ENCODE results near the gene CYP46A1.
"Not testable (repeated sequence)": the region's sequence is repeated elsewhere in the genome, so short reads cannot be mapped to it uniquely, and the experiment has no call there.

The CYP46A1 gene

DNA sequence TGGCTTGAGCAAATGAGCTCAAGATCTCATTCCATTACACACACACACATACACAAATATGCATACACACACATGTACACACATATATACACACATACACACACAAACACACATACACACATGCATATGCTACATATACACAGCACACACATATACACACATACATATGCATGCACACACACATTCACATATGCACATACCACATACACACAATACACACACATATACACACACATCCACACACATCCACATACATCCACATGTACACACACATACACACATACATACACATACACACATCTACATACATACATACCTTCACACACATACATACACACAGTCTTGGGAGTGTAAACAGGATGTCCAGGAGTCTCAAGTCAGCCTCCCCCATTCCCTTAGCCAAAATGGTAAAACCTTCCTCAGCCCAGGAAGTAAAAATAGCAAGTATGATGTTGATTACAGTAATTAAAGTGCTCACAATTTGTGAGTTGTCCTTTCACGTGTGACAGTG, 26.4 kb upstream of the CYP46A1 start:
- no peak for DNase-seq (ENCODE audit: low spot score)

DNA sequence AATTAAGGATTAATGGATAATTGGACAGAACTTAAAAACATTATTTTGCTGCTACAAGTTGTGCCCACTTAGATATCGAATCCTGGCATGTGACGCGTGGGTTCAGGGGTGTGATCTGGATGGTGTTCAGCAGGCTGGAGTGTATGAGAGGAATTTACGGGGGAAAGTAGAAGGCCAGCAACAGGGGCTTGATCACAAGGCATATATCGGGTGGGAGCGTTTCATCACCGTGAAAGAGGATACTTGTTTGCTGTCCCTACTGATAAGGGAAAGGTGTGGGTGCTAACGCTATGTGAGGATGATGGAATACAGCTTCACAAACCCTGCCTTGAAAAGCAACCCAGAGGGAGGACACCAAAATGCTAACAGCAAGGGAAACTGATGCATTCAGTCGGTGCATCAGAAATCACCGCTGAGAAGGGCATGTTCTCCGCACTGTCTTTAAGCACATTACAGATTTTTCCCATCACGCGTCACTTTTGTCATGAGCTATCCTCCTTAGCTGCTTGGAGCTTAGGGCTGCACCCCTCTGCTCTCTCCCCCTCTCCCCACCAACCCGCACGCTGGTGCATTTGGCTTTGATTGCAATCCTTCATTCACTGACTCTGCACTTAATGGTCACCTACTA, 25.8 kb upstream of the CYP46A1 start:
- no peak for DNase-seq (ENCODE audit: low spot score)

DNA sequence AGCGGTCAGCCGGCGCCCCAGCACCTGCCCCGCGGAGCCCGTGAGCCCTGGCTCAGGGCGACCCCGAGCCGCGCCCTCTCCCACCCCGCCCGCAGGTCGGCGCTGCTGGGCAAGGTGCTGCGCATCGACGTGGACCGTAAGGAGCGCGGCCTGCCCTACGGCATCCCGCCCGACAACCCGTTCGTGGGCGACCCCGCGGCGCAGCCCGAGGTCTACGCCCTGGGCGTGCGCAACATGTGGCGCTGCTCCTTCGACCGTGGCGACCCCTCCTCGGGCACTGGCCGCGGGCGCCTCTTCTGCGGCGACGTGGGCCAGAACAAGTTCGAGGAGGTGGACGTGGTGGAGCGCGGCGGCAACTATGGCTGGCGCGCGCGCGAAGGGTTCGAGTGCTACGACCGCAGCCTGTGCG, 24.8 kb upstream of the CYP46A1 start:
- DNase-seq (ENCODE audit: low spot score) = no peak

DNA sequence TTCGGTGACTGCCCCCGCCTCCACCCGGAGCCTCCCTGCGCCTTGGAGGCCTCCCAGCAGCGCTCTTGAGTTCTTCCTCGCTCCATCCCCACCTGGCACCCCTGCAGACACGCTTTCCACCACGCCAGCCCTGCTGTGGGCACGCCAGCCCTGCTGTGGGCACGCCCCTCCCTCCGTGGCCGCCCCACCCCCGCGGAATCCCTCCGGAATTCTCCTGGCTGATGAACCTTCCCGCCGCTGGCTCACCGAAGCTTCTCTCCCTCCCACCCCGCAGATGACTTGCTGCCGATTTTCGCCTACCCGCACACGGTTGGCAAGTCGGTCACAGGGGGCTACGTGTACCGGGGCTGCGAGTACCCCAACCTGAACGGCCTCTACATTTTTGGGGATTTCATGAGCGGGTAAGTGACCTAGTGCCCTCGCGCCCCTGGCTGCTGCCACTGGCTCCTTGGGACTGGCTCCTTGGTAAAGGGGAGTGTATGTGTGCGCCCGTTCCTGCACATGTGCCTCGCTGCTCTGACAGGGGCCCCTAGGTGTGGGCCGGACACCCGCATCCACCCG, 24.0 kb upstream of the CYP46A1 start:
- no peak for DNase-seq (ENCODE audit: low spot score)

DNA sequence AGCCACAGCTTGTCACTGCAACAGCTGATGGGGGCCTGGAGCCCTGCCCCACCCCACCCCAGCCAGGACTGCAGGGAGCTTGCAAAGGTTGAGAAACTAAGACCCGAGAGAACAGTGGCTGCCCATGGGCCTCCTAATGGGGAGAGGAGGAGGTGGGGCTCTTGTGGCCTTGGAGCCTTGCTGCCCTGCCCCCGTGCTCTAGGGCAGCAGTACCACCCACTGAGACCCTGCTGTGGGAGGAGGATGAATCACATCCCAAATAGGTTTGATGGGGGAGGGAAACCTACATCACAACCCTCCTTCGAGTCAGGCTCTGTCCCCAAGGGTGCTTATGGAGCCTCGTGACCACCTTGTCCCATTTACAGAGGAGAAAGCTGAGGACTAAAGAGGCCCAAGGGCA, 23.3 kb upstream of the CYP46A1 start:
- DNase-seq (ENCODE audit: low spot score) = no peak

DNA sequence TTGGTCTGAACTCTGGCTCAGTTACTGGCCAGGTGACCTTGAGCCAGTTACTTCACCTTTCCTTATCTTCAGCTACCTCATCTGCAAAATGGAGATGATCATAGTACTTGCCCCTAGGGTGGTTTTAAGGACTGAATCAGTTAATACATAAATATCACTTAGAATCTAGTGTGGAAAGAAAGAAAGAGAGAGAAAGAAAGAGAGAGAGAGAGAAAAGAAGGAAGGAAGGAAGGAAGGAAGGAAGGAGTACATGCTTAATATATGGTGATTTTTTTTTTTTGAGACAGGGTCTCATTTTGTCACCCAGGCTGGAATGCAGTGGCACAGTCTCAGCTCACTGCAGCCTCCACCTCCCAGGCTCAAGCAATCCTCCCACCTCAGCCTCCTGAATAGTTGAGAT, 22.9 kb upstream of the CYP46A1 start:
- DNase-seq (ENCODE audit: low spot score) = not testable (repeated sequence)

DNA sequence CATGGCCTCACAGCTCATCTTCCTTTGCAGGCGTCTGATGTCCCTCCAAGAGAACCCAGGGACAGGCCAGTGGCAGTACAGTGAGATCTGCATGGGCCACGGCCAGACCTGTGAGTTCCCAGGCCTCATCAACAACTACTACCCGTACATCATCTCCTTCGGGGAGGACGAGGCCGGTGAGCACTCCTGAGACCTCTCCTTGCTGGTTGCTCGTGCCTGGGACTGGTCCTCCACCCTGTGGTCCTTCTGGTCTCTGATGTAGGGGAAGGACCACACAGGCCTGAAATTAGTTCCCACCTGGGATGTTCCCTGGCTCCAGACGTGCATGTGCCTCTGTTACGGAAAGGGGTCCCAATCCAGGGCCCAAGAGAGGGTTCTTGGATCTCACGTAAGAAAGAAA, 21.3 kb upstream of the CYP46A1 start:
- no peak for DNase-seq (ENCODE audit: low spot score)

DNA sequence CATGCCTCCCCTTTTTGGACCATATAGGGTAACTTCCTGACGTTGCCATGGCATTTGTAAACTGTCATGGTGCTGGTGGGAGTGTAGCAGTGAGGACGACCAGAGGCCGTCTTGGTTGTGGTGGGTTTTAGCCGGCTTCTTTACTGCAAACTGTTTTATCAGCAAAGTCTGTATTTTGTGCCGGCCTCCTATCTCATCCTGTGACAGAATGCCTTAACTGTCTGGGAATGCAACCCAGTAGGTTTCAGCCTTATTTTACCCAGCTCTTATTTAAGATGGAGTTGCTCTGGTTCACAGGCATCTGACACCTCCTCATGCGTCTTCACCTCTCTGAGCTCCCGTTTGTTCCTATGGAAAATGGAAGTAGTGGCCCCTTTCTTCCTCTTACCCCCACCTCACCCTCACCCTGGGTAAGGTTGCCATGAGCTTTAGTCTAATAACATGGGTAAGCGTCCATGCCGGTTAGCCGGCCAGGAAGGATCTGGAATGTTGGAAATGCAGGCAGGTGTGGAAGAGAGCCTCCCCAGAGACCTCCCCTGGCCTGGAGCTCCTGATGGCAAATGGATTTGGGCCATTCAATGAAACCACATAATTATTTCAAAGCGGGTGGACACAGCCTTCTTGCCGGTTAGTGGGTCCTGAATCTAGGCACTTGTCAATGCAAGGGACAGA, 20.6 kb upstream of the CYP46A1 start:
- no peak for DNase-seq (ENCODE audit: low spot score)

DNA sequence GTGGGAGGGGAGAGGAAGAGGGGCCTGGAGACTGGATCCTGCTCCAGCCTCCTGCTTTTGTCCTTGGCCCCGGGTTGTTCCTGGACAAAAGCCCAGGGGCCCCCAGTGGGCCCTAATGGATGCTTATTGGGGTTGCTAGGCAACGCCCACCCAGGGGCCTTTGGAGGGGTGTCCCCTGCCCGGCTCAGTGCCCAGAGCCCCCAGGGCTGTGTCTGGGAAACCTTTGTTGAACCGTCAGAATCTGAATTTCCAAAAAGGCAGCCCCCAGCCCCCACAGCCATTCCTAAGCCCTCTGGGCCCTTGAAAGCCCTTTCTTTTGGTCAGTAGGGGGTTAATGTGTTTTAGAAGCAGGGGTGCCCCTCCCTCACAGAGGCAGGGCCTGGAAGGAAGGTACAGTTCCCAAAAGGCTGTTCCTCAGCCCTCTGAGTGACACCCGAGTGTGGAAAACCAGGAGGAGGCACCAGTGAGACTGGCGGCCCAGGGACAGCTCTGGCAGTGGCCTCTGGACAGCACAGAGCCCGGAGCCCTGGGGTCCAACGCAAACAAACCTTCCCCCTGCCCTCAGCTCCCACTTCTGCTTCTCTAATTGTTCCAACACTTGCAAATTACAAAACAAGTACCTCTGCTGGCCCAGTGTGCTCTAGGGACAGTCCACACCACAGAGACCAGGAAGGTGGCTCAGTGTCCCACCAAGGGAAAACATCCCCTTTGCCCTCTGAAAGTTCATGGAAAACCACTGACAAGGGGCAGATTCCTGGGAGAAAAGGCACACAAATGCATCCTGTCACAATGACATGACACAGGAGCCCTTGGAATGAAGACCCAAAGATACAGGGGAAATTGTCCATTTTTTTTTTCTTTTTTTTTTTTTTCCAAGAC, 19.8 kb upstream of the CYP46A1 start:
- no peak for DNase-seq (ENCODE audit: low spot score)

DNA sequence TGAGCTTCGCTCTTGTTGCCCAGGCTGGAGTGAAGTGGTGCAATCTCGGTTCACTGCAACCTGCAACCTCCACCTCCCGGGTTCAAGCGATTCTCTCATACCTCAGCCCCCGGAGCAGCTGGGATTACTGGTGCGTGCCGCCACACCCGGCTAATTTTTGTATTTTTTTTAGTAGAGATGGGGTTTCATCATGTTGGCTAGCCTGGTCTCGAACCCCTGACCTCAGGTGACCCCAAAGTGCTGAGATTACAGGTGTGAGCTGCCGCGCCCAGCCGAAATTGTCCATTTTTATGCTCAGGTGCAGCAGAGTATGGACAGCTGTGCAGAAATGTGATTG, 19.2 kb upstream of the CYP46A1 start:
- DNase-seq (ENCODE audit: low spot score) = no peak

DNA sequence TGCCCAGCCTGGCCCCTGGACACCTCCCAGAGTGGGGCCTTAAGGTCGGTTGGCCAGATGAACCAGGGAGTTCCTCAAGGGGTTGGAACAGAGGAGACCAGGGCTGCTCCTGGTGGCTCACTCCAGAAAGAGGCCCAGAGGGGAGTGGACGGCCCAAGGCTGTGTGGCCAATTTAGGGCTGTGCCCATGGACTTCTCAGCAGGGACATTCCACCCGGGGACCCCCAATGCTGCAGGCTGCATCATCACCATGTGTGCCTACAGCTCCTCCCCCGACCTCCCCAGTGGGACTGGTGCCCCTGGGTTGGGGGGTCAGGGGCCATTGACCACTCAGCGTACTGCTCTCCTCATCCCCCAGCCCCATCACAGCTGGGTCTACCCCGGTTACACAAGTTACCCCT, 17.6 kb upstream of the CYP46A1 start:
- no peak for DNase-seq (ENCODE audit: low spot score)

DNA sequence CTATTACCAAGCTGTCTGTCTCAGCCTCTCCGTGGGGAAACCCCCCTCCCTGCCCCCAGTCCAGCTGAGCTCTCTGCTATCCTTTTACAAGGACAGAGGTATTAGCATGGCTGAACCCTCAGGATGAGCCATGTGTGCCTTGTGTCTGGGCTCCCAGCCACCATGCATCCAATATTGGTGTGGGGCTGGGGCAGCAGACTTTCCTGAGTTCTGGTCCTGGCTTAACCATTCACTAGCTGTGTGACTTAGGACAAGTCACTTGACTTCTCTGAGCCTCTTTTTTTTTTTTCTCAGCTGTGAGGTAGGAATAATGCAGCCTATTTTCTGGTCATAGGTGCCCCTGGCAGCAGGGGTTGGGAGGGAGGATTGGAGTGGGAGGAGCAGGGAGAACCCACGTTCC, 17.1 kb upstream of the CYP46A1 start:
- no peak for DNase-seq (ENCODE audit: low spot score)

DNA sequence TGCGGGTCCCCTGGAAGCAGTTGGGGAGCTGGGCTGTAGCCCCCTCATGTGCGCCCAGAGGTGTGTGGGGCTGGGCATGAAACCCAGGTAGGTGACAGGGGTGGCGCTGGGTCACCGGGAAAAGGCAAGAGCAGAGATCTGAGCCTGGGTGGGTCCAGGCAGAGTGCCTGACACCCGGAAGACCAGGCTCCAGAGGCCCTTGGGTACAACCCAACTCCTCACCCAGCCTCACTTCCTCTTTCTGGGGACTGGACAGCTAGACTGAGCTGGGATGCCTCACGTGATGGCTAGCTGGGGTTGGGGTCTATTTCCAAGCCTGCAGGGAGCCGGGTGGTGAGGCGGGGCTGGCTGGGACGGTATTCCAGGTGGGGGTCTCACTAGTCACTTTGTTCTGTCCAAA, 16.3 kb upstream of the CYP46A1 start:
- DNase-seq (ENCODE audit: low spot score) = no peak

DNA sequence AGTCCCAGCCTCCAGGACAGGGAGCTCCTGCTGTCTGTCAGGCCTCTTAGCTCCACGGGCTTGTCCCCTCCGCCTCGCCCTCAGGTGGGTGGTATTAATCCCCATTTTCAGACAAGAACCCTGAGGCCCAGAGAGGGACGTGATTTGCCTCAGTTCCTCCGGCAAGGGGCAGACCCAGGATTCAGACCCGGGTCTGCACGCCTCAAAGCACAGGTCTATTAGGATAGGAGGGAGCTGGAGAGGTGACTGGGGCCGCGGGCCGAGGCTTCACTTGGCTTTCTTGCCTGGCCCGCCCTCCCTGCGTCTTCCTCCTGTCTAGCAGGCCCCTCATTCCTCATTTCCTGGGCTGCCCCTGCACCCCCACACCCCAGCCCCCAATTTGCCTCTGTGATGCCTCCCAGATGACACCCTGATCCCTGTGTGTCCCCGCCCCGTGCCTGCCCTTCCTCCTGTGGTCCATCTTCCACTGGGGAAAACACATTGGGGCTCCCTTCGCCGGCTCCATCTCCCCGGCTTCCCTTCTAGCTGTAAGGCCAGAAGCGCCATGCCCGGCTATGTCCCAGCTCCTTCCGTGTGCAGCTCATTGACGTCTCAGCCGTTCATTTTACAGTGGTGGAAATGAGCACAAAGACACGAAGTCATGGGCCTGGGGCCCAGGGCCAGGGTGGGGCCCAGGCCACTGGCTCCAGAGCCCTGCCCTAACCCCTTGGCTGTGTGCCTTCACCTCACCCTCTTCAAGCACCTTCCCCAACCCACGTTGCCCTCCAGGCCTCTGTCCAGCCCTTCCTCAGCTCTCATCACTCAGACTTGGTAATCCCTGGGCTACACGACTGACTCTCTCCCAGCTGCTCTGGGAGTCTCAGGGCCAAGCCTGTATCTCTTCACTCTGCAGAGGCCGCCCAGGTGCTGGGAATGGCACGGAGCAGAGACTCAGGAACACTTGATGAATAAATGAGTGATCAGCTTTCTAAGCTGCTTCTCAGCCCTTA, 15.5 kb upstream of the CYP46A1 start:
- DNase-seq (ENCODE audit: low spot score) = no peak

DNA sequence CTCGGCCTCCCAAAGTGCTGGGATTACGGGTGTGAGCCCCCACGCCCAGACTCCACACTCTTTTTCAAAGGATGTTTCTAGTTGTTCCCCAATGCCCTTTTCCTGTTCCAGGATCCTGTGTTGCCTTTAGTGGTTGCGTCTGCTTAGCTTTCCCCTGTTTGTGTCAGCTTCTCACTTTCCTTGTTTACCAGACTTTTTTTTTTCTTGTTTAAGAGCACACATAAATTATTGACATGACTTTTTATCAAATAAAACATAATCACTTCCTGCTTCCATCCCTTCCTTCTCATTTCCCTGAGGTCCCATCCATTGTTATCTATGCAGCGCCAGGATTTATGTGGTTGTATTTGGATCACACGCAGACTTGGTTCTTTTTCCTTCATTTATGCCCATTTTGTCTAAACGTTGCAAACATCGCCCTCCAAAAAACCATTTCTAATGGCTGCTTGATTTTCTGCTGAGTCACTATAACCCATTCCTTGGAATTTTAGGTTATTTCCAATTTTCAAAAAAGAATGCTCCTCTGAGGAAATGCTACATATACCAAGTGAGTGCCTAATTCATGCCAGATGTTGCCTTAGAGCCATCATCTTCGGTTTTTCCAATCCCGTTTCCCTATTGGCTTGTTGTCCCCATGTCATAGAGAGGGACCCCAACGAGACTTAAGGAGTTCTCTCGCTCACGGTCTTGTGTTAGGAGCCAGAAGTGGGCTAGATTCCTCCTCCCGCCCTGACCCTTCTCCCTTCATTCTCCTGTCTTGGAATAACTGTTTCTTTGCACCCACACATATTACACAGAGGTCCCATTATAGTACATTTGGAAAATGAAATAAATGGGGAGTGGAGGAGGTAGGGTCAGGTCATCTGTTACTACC, 13.5 kb upstream of the CYP46A1 start:
- no peak for DNase-seq (ENCODE audit: low spot score)

DNA sequence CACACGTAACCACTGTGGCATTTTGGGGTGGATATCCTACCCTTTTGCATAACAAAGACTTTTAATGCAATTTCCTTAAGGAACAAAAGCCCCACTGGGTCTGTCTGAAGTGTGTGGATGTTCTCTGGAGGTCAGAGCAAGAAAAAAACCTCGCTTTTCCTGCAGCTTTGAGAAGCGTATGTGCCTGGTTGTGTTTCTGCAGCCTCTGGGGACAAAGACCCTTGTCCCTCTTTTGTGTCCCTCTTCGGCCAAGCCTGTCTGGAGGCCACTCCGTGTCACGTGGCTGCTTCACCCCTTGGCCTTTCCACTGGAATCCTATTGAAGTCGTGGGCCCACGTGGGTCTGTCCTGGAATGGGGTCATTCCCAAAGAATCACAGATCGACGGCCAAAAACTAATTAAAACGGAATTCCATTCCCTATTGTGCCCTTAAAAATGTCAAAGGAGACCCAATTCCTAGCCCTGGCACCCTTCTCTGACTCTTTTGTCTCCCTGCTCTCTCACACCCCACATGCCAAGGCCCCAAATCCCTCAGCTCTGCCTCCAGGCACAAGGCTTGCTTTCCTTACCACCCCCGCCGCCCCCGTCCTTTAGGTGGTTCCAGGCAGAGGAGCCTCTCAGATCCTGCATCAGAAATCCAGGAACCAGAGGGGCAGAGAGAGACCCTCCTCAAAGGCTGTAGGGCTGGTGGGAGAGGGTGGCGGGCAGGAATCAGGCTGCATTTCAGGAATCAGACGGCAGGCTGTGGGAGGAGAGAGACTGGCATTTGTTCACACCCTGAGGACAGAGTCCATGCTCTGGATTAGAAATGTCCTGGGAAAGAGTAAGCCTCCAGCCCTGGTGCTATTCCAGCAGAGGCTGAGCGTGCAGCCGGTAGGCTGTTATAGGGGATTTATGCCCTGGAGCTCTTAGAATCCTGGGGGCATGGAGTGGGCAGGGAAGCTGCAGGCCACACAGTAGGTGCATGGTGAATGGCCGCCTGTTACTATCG, 12.6 kb upstream of the CYP46A1 start:
- no peak for DNase-seq (ENCODE audit: low spot score)

DNA sequence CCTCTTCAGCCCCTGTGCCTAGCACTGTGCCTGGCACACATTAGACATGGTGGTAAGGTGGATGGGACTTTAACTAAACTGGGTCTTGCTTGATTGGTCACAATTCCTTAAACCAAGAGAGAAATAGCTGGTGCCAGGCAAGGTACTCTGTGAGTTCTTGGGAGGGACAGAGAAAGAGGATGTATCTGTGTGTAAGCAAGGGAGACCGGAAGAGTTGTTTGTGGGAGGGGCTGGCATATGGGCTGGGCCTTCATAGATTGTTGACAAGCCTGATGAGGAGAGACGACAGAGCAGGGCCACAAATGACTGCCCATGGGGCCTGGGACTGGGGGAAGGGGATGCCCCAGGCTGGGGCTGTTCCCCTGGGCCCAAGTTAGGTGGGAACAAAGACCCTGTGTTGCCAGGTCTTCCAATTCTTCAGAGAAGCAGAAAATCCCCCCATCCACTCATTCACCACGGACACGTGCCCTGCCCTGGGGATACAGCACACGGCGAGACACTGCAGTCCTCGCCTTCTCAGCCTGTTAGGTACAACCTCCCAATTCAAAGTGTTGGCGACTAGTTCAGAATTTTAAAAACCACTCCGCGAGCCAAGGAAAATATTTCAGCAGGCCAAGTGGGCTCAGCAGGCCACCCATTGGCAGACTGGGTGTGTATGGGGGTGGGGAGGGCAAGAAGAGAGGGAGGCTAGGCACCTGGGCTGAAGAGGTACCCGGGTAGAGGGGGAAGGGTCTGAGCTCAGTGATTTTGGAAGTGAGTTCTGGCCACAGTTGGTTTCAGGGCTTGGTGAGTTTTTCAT, 11.4 kb upstream of the CYP46A1 start:
- no peak for DNase-seq (ENCODE audit: low spot score)

DNA sequence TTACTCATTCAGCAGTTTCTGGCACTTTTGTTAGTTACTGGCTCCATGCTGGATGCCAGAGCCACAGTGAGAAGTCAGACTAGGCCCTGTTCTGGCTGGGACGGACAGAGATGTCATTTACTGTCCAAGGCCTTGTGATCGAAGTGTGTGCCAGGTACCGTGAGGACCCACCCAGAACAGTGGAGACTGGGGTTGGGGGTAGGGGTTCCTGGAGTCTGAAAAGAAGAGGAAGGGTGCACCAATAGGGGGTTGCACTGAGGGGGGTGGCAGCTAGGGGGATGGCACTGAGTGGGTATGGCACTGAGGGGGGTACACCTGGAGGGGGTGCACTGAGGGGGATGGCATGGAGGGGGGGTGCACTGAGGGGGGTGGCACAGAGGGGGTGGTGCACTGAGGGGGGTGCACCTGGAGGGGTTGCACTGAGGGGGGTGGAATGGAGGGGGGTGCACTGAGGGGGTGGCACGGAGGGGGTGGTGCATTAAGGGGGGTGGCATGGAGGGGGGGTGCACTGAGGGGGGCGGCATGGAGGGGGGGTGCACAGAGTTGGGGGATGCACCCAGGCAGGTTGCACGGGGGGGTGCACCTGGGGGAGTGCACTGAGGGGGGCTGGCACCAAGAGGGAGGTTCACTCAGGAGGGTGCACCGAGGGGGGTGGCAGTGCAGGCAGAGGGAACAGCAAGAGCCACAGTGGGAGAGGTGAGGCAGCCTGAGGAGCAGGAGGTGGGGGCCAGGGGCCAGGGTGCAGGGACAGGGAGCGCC, 10.6 kb upstream of the CYP46A1 start:
- no peak for DNase-seq (ENCODE audit: low spot score)

All from activated CD4-positive, alpha-beta T cell treated with anti-CD3 and anti-CD28 coated beads, Interleukin-2, Interleukin-4, amounts not matched to agents 100 ng/mL and 50 ng/mL, durations not matched to agents 16 hours and 8 hours (primary cell).